NCI-H2081 treated with DMSO at 0.1 percent for 48 hours (cell line): ENCODE measurements around the gene SH3BP4.
"Not testable (repeated sequence)": the region's sequence is repeated elsewhere in the genome, so short reads cannot be mapped to it uniquely, and the experiment has no call there.

ENCODE experiments used
- DNase-seq: peaks from one replicate; lab custom pipeline; 2025; lab: John Stamatoyannopoulos, UW

The SH3BP4 gene

DNA sequence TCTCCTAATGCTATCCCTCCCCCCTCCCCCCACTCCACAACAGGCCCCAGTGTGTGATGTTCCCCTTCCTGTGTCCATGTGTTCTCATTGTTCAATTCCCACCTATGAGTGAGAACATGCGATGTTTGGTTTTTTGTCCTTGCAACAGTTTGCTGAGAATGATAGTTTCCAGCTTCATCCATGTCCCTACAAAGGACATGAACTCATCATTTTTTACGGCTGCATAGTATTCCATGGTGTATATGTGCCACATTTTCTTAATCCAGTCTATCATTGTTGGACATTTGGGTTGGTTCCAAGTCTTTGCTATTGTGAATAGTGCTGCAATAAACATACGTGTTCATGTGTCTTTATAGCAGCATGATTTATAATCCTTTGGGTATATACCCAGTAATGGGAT lies 105.8 kb downstream of the SH3BP4 start:
- not testable (repeated sequence) for DNase-seq

DNA sequence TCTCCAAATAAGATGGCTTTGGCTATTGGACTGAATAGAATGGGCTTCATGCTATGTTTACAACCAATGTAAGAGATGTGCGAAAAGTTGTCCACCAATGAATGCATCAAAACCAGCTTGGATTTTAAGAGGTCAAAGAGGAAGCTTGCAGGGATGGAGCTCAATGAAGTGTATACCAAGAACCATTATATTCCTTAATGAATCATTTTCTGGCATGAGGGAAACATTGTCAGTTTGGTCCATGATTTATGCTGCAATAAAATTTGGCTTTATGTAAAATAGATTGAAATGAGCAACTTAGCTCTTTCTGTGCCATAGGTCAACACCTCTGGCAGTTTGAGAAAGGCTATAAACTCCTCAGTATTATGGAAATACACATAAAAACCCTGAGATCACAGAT lies 107.3 kb downstream of the SH3BP4 start:
- no peak for DNase-seq

DNA sequence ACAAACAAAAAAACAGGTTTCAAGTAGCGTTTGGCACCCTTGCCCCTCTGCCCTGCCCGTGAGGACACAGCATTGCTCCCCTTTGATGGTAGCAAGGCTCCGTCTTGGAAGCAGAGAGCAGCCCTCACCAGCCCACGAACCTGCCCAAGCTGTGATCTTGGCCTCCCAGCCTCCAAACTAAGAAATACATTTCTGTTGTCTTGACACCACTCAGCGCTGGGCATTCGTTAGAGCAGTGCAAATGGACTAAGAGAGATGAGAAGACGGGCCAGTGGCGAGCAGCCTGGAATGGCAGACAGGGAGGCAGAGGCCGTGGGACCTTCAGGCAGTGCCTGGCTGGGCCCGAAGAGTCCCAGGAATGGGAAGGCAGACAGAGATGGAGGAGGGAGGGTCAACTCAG lies 109.8 kb downstream of the SH3BP4 start:
- DNase-seq, result no peak

DNA sequence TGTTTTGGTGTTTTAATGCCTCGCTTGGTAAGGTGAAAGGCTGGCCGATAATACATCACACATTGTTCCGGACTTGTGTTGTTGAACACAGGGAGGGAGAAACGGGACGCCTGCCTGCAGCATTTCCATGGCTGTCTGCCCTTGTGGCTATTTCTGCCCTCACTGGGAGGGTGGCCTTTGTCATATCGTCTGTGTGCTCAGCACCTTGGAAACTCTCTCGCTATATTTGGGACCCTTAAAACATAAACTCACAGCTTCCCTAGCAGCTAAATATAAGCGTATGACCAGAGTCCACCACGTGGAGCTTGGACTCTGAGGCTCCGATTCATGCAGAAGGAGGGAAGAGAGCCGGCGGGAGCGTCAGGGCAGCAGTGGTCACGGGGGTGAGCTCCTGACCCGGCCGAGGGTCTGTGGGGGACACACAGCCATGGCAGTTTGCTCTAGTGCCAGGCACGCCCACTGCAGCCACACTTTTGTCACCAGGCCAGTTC lies 111.7 kb downstream of the SH3BP4 start:
- DNase-seq, result no peak

DNA sequence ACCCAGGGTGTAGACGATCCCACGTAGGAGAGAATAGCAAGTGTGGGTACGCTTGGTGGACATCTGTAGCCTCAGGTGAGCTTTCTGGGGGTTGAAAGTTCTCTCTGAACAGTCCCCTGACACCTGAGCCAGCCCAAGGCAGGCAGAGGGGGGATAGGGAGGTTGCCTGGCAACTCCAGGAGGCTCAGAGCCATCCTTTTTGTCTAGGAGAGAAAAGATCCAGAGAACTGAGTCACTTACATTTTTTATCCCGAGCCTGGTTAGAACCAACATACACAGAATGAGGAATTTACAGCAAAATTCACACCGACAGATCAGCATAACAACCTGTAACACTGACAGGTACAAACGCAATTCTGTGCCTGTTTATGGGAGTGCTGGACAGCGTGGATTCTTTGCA lies 113.2 kb downstream of the SH3BP4 start:
- DNase-seq, result no peak

DNA sequence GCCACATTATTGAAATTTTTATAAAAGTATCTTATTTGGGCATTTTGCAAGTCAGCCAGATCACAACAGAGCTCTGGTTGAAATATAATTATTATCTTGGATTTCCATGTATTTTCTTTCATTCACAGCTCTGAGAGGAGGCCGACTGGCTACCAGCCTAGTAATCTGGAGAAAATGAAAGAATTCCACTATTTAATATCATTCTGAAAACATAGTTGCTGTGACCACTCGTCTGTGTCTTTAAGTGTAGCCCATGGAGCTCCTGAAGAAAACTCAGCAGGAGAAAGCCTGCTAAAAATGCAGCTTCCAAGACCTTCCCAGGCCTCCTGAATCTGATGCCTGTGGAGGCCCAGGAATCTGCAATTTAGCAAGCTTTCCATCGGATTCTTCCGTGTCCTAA lies 114.7 kb downstream of the SH3BP4 start:
- DNase-seq, result no peak

DNA sequence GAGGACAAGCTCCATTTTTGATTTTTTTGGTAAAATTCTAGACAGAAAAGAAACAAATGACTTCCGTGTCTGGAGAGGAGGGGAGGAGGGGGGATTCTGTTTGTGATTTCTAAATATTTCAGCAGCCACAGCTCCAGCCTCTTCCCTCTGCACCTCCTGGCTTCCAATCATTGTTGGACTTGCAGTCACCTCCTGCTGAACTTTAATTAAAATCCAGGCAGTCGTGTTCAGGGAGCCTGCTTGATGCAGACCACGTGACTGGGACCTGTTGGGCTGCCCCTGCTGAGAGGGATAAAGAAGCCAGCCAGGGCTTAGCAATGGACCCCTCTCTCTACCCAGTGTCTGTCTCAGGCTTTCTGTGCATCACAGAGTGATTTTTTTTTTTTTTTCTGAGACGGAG lies 115.1 kb downstream of the SH3BP4 start:
- no peak for DNase-seq

DNA sequence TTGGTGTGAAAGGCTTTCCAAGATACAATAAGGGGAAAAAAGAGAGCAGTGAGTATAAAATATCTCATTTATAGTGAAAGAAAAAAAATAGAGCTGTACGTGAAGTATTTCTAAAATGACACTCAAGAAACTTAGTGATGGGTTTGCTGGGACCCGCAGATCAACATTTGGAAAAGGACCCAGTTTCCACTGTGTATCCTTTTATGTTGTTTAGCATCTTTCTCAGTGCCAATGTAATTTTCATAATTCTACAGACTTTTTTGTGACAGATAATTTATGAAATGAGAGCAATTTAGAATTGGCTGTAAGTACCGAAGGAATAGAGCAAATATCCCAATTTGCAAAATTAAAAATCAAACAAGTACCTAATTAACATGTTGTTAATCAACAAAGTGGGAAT lies 116.9 kb downstream of the SH3BP4 start:
- DNase-seq, result no peak

DNA sequence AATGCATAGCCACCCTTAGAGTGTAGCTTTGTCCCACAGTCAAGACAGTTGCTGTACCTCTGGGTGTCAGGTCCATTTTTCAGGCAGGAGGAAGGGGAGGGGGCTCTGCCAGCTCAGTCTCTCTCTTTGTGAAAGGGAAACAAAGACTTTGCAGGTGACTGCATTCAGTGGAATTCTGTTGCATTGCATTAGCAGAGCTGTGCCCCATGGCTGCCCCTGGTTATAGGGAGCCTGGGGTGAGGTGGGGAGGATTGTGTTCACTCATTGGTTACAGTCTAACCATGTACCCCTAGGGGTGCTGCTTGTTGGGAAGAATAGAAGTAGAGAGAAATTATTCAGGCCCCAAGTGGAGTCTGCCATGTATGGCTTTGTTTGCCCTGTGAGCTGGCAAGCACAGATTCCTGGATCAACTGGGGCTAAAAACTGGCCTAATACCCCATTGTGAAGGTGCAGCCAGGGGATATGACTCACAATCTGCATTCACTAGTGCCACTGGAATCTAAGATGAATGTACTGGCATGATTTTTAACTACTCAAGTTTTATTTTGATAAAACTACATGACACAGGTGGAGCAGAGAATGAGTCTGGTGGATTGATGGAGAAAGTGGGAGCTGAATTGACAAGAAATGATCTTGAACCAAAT lies 118.4 kb downstream of the SH3BP4 start:
- no peak for DNase-seq

DNA sequence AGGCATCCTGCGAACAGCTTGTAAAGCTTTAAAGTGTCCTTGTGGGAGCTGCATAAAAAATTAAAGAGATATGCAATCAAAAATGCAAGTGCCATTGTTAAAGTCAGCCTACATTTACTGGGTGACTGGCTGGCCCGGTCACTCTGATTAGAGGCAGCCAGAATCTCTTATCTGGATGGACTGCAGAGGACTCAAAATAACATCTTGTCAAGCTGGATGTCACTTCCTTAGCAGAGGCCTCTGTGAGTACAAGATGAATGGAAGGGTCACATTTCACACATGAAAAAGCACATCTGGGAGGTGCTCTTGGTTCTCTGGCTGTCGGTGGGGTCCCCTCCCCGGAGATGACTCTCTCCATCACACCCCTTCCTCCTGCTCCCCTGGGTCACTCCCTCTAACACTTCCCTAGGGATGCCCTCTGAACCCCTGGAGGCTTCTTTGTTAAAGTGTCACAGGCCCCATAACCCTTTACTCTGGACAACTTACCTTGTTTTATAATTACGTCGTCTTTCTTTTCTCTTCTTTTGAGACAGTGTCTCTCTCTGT lies 122.1 kb downstream of the SH3BP4 start:
- DNase-seq, result no peak

DNA sequence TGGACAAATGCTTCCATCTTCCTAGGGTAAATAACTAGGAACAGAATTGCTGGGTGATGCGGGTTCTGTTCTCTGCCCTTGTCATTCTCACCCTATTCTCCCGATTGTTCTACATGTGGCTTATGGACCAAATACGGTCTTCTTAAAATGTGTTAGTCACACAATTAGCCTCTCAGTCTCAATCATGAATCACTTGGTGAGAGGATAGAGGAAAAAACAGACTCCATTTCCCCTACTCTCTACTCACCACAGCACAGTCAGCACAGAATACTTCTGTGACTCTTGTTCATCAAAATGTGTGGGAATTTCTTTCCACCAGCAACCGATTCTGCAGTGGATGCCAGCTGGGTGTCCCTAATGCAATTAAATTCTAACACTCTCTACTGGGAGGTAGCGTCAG lies 125.2 kb downstream of the SH3BP4 start:
- no peak for DNase-seq

DNA sequence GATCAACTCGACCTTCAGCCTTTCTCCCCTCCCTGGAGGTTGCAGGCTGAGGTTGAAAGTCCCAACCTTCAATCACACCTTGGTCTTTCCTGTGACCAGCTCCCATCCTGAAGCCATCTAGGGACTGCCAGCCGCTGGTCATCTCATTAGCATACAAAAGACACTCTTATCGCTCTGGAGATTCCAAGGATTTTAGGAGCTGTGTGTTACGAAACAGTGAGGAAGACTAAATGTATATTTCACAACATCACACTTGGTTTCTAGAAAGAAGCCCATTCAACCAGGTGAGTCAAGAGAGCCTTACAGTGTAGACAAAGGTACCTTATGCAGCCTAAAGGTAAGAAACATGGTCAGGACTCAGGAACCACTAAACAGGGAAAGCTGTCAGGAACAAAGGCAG lies 126.4 kb downstream of the SH3BP4 start:
- no peak for DNase-seq

DNA sequence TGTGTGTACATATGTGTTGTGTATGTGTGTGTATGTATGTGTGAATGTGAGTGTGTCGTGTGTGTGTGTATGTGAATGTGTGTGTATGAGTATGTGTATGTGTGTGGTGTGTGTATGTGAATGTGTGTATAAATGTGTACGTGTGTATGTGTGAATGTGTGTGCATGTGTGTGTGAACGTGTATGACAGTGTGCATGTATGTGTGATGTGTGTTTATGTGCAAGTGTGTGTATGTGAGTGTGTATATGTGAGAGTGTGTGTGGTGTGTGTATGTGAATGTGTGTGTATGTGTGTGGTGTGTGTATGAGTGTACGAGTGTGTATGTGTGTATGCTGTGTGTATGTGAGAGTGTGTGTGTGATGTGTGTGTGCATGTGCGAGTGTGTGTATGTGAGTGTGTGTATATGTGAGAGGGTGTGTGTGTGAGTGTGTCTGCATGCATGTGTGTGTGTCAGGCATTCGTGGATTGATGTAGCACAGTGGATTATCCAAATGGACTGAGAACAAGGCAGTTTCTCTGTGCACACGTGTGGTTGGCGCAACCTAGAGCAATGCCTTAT lies 127.2 kb downstream of the SH3BP4 start:
- DNase-seq, result no peak

DNA sequence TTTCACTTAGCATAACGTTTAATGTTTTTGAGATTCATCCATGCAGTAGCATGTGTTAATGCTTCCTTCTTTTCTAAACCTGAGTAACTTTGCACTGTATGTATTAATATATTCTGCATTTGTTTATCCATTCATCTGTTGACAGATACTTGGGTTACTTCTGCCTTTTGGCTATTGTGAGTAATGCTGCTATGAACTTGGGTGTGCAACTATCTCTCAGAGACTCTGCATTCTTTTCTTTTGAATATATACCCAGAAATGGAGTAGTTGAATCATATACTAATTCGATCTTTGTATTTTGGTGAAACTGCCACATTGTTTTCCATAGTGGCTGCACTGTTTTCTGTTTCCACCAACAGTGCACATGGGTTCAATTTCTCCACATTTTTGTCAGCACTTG lies 128.3 kb downstream of the SH3BP4 start:
- DNase-seq, result no peak

DNA sequence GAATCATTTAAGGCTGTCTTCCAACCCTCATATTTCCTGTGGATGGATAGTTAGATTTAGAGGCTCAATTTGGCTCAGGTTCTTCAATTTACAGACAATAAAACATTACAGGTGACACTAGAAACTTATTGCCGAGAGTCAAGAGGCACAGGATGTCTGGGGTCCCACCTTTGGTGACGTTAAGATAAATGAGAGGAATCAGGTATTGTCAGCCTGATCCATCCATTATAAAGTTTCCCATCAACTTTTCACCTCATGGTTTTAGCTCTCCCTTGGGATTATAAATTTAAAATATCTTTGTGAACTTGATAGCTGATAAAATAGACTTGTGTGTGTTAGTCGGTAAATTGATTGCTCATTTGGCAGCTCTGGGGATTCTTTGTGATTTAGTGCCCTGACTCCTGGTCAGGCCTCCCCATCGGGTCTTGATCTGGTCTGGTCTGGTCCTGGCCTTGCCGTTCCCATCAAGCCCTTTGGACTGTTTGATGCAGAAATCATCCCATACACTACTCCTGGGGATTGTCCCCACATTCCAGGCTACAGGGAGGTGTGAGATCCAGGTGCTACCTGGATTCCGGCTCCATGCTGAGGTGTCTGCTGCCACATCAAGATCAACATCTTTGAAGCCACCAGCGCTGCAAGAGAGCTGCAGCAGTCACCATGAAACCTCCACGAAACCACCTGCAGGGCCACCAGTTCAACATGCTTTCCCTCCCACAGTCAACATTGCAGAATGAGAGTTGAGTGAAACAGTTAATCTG lies 130.9 kb downstream of the SH3BP4 start:
- no peak for DNase-seq

DNA sequence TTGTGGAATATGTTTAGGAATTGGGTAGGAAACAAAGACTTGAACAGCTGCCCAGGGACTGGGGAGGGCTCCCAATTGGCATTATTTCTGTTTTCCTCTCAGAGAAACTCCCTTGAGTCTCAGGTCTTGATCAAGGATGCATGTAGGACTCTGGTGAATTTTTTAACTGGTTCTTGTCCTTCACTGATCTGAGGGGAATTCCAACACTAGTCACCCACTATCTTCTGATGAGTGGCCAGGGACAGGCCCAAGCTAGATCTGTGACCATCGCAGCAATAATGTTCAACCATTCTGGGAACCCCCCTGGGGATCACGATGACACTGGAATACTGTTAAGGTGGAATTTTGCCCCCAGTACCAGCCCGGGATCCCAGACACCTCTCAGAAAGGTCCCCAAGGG lies 132.0 kb downstream of the SH3BP4 start:
- no peak for DNase-seq

DNA sequence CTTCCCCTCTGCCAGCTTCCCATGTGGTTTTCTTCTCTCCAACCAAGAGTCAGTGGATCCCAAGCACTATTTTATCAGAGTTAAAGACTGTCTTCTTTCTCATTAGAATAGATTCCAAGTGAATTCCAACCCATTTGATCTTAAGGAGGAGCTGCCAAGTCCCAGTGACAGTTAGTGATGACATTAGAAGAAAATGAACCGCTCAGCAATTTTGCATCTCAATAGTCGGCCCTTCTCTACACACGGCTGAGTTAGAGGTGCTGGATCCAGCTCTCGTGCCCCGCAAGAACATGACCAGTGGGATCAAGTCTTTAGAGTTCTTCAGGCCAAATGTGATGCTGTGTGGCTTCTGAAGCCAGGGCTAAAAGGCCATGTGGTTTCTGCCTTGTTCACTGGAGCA lies 132.6 kb downstream of the SH3BP4 start:
- DNase-seq, result no peak

DNA sequence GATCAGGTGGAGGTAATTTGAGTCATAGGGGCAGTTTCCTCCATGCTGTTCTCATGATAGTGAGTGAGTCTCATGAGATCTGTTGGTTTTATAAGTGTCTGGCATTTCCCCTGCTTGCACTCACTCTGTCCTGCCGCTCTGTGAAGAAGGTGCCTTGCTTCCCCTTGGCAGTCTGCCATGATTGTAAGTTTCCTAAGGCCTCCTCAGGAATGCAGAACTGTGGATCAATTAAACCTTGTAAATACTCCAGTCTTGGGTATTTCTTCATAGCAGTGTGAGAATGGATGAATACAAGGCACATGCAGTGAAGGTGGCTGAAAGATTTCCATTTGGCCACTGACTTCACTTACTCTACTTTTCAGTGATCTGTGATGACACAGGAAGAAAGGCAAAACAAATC lies 133.7 kb downstream of the SH3BP4 start:
- no peak for DNase-seq

DNA sequence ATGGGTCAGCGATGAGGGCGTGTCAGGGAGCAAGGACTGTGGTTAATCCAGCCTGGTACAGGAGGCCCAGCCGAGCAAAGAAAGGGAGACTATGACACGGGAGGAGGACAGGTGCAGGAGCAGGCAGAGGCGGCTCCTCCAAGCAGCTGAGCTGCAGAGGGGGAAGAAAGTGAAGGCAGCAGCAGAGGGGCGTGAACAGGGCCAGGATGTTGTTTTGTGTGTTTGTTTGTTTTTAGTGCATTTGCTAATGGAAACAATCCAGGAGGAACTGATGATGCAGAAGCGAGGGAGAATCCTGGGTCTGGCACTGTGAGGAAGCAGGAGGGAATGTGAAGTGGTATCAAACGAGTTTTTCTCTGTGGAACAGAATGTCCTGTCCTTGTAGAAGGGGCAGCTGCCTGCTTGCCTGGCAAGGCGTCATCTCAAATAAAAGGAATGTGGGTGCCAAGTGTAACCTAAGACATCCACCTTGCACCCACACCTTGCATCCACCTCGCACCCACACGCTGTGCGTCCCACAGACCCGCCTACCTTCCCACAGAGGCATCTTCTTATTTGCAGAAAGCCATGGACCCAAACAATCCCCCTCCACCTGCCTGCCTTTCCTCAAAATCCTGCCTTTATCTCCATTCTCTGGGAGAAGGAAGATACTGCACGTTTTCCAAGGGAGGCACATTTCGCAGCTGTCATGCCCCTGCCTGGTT lies 134.8 kb downstream of the SH3BP4 start:
- DNase-seq, result no peak

DNA sequence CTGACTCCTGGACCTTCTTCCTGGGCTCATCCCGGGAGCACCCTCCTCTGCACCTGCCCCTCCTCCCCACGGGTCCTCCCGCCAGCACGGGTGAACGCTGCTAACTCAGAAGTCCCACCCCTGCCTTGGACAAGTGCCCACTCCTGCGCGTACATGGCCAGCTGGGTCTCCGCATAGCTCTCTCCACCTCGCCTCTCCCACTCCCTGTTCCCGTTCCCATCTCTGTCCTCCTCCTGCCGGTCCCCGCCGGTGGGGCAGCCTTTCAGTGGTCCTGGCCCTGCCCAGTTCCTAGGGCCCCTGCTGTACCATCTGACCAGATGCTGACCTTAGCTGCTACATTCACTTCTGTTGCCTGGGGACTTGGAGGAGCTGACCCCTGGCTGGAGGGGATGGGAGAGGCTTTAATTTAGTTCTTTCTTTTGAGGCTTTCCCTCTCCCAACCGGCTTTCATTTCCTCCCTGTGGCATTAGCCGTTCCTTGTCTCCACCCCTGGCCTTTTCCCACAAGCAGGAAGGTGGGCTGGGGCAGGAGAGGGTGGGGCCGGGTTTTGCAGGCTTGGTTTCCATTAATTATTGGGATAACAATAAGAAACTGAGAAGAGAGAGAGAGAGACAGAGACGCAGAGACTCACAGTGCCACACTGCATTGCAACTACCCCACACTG lies 136.1 kb downstream of the SH3BP4 start:
- DNase-seq, result no peak

DNA sequence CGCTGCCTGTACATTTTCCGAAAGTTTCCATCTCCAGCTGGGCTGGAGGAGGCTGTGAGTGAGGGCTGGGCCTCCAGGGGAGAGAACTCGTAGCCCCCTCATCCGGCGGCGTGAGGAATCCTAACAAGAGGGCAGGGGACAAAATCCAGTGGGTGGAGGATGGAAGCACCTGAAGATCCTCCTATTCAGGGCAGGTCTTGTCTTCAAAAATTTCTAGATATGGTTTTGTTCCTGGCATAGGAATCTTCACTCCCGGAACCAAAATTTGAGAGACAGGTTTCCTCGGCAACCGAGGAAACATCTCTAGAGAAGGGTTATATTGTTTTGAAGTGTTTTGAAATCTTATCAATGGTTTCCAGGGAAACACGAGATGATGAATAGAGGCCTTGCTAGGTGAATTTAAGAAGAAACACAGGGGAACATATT lies 136.7 kb downstream of the SH3BP4 start:
- no peak for DNase-seq

DNA sequence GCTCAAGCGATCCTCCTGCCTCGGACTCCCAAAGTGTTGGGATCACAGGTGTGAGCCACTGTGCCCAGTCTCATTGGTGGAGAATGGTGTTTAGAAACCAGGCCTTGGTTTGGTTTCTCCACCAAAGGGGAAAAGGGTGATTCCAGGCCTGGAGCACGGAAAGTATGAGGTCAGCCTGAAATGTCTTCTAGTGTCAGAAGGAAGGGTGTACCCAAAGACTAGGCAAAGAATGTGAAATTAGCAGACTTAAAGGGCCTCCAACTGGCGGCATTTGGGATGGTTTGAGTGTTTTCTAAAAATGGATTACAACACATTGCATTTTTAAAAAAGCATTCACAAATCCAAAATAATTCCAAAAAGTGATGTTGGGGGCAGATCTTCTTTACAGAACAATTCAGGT lies 139.6 kb downstream of the SH3BP4 start:
- no peak for DNase-seq
